SU-DHL-6 (cell line): ENCODE data around the gene SPNS3.

ENCODE experiments used
- H2AFZ ChIP-seq: fragments of 200-600 bp; sonication (generic); 2 replicates; pipeline ENCODE4 v1.6.1; 2014; ENCODE audit warnings: low read depth, mild to moderate bottlenecking, moderate library complexity, mixed read lengths, antibody characterized with exemption, low read length; ENCODE audit not compliant: severe bottlenecking
- H3F3A ChIP-seq: fragments of 200-600 bp; shearing (Covaris generic); 2 replicates; pipeline ENCODE4 v1.6.0; 2016; ENCODE audit warnings: antibody characterized with exemption, mild to moderate bottlenecking; ENCODE audit not compliant: insufficient read depth
- H3K27ac ChIP-seq: fragments of 200-600 bp; sonication (generic); 2 replicates; pipeline ENCODE4 v1.5.1; 2016; ENCODE audit warnings: low read depth, mild to moderate bottlenecking, low read length, moderate library complexity, mixed read lengths
- H3K27me3 ChIP-seq: fragments of 200-600 bp; sonication (generic), shearing (Covaris generic); 2 replicates; pipeline ENCODE4 v1.6.0; 2014; ENCODE audit warnings: mild to moderate bottlenecking, low read length
- H3K36me3 ChIP-seq: fragments of 200-600 bp; sonication (generic); 2 replicates; pipeline ENCODE4 v1.6.1; 2014; ENCODE audit warnings: mild to moderate bottlenecking, low read length, mixed read lengths
- H3K4me2 ChIP-seq: fragments of 300-600, 200-600 bp; shearing (Covaris generic), sonication (generic); 2 replicates; pipeline ENCODE4 v1.6.0; 2014; ENCODE audit warnings: low read length, low read depth, mild to moderate bottlenecking; ENCODE audit not compliant: poor library complexity, severe bottlenecking
- H3K4me3 ChIP-seq: fragments of 200-600 bp; sonication (generic); 2 replicates; pipeline ENCODE4 v1.5.1; 2014; ENCODE audit warnings: antibody characterized with exemption, low read length, mild to moderate bottlenecking, mixed read lengths; ENCODE audit not compliant: insufficient read depth, poor library complexity, severe bottlenecking
- H3K79me2 ChIP-seq: fragments of 200-600 bp; sonication (generic); 2 replicates; pipeline ENCODE4 v1.6.1; 2014; ENCODE audit warnings: mild to moderate bottlenecking, low read length, moderate library complexity; ENCODE audit not compliant: insufficient read depth
- H3K9ac ChIP-seq: fragments of 200-600 bp; sonication (generic); 2 replicates; pipeline ENCODE4 v1.7.0; 2014; ENCODE audit warnings: mild to moderate bottlenecking, low read length
- H3K9me2 ChIP-seq: fragments of 200-600 bp; sonication (generic); replicated peaks from 2 replicates; pipeline ENCODE4 v1.6.1; 2014; ENCODE audit warnings: low read length; ENCODE audit not compliant: insufficient read depth
- H3K9me3 ChIP-seq: fragments of 200-600 bp; sonication (generic); 2 replicates; pipeline ENCODE4 v1.6.1; 2014; ENCODE audit warnings: low read length, mixed read lengths; ENCODE audit not compliant: insufficient read depth
- H4K20me1 ChIP-seq: fragments of 200-600 bp; sonication (generic); 2 replicates; pipeline ENCODE4 v1.6.1; 2014; ENCODE audit warnings: low read depth, mild to moderate bottlenecking, antibody characterized with exemption, low read length, moderate library complexity, mixed read lengths
- EZH2phosphoT487 ChIP-seq: fragments of 200-600 bp; sonication (generic), shearing (Covaris generic); conservative IDR thresholded peaks from 2 replicates; pipeline ENCODE4 v1.6.1; 2018; ENCODE audit warnings: mild to moderate bottlenecking, antibody characterized with exemption, low read length, moderate library complexity, mixed read lengths
- TF ChIP-seq, protein P1 (sequence below): fragments of 200-600 bp; sonication (generic); IDR thresholded peaks from one replicate; pipeline ENCODE4 v1.5.1; 2017; ENCODE audit warnings: antibody characterized with exemption, mild to moderate bottlenecking, low read length, moderate library complexity; ENCODE audit not compliant: insufficient read depth, poor library complexity, severe bottlenecking

SPNS3 gene

GRCh38 chr17:4438162-4438944 is 4.6 kb downstream of the SPNS3 start:
- no peak overlapping the region for H3K27ac ChIP-seq
- H2AFZ ChIP-seq, result no peak overlapping the region
- H3K27me3 ChIP-seq, result no peaks in the 10 kb centered on the region
- no peaks in the 10 kb centered on the region for H4K20me1 ChIP-seq
- H3K9me3 ChIP-seq, result no peaks in the 10 kb centered on the region
- H3K36me3 ChIP-seq, result no peaks in the 10 kb centered on the region
- TF ChIP-seq, protein P1, sequence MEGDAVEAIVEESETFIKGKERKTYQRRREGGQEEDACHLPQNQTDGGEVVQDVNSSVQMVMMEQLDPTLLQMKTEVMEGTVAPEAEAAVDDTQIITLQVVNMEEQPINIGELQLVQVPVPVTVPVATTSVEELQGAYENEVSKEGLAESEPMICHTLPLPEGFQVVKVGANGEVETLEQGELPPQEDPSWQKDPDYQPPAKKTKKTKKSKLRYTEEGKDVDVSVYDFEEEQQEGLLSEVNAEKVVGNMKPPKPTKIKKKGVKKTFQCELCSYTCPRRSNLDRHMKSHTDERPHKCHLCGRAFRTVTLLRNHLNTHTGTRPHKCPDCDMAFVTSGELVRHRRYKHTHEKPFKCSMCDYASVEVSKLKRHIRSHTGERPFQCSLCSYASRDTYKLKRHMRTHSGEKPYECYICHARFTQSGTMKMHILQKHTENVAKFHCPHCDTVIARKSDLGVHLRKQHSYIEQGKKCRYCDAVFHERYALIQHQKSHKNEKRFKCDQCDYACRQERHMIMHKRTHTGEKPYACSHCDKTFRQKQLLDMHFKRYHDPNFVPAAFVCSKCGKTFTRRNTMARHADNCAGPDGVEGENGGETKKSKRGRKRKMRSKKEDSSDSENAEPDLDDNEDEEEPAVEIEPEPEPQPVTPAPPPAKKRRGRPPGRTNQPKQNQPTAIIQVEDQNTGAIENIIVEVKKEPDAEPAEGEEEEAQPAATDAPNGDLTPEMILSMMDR, result no peak
- TF ChIP-seq EZH2phosphoT487, result no peak
- H3F3A ChIP-seq, result no peaks in the 10 kb centered on the region
- no peaks in the 10 kb centered on the region for H3K9me2 ChIP-seq
- H3K9ac ChIP-seq, result no peak overlapping the region
- H3K4me2 ChIP-seq, result no peak overlapping the region
- H3K79me2 ChIP-seq, result no peaks in the 10 kb centered on the region
- no peak overlapping the region for H3K4me3 ChIP-seq

DNA sequence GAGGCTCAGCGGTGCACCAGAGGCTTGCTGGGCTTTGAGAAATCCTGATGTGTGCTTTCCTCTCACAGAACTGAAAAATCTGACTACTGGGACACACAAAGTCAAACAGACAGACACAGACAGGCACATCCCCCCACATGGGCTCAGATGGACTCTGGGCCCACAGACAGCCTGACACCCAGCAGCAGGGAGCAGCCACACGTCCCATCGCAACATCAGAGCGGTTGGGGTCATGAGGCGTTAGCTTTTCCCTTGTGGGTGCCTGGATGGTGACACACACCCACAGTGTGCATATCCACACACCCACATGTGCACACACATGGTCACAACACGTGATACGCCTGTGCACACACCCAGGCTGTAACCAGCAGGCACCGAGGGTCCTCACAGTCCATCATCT is 6.3 kb downstream of the SPNS3 start:
- TF ChIP-seq, protein P1, result no peak
- no peak for TF ChIP-seq EZH2phosphoT487
- no peaks in the 10 kb centered on the region for H3K79me2 ChIP-seq
- H3K9me2 ChIP-seq, result no peaks in the 10 kb centered on the region
- no peak overlapping the region for H3K4me3 ChIP-seq
- H3K4me2 ChIP-seq, result no peak overlapping the region
- no peaks in the 10 kb centered on the region for H3F3A ChIP-seq
- H3K27ac ChIP-seq, result no peak overlapping the region
- H2AFZ ChIP-seq, result no peak overlapping the region
- no peaks in the 10 kb centered on the region for H3K9me3 ChIP-seq
- no peak overlapping the region for H3K9ac ChIP-seq
- H3K36me3 ChIP-seq, result no peaks in the 10 kb centered on the region
- no peaks in the 10 kb centered on the region for H4K20me1 ChIP-seq
- no peaks in the 10 kb centered on the region for H3K27me3 ChIP-seq

GRCh38 chr17:4440690-4441686 is 7.2 kb downstream of the SPNS3 start:
- Histone ChIP-seq H3K27ac (no peak overlapping the region), H3K4me3 (no peak overlapping the region), H3K4me2 (no peak overlapping the region)

More at GRCh38 chr17:4440690-4441686, 7.2 kb downstream of the SPNS3 start:
- no peak overlapping the region for H2AFZ ChIP-seq
- no peaks in the 10 kb centered on the region for H3K36me3 ChIP-seq
- H3K79me2 ChIP-seq, result no peaks in the 10 kb centered on the region
- no peaks in the 10 kb centered on the region for H3F3A ChIP-seq
- no peak for TF ChIP-seq EZH2phosphoT487
- TF ChIP-seq, protein P1, result no peak
- no peaks in the 10 kb centered on the region for H3K9me2 ChIP-seq
- no peak overlapping the region for H3K9ac ChIP-seq
- no peaks in the 10 kb centered on the region for H4K20me1 ChIP-seq
- no peaks in the 10 kb centered on the region for H3K9me3 ChIP-seq
- no peaks in the 10 kb centered on the region for H3K27me3 ChIP-seq
